Activated naive CD8-positive, alpha-beta T cell treated with anti-CD3 and anti-CD28 coated beads, Interleukin-2, amount 10 ng/mL, durations not matched to agents 7 days and 5 days (primary cell): ENCODE measurements around the gene LNP1. TPM values are rescaled to one million over a fixed set of nuclear protein-coding genes. Genes with fewer than 3 reads are reported as not detected.

Source experiments
- ATAC-seq: fragments of 150-1000 bp; cut with Tn5 transposase; one replicate; pipeline ENCODE4 v1.10.0; 2021; ENCODE audit warnings: low read depth, moderate library complexity
- POLR2A ChIA-PET: fragments of 350-600 bp; sonication (Branson Sonifier 250); formaldehyde crosslinking; loops from one replicate; lab custom pipeline; 2021; ENCODE audit warnings: antibody characterized with exemption; lab: Charles Lee
- DNase-seq: peaks from one replicate; pipeline ENCODE4 v3.0.0; 2021
- H3K27ac Mint-ChIP-seq: one replicate; pipeline ENCODE4 v1.8.0; 2022; ENCODE audit warnings: mild to moderate bottlenecking, mixed read lengths
- H3K27me3 Mint-ChIP-seq: one replicate; pipeline ENCODE4 v1.8.0; 2022; ENCODE audit warnings: mild to moderate bottlenecking, moderate library complexity, mixed read lengths
- H3K36me3 Mint-ChIP-seq: one replicate; pipeline ENCODE4 v1.8.0; 2021; ENCODE audit warnings: mild to moderate bottlenecking, mixed read lengths
- H3K4me1 Mint-ChIP-seq: one replicate; pipeline ENCODE4 v1.8.0; 2021; ENCODE audit warnings: mixed read lengths
- H3K4me3 Mint-ChIP-seq: one replicate; pipeline ENCODE4 v1.8.0; 2022; ENCODE audit warnings: mild to moderate bottlenecking, moderate library complexity, mixed read lengths
- H3K9me3 Mint-ChIP-seq: one replicate; pipeline ENCODE4 v1.8.0; 2021; ENCODE audit warnings: mixed read lengths
- total RNA-seq, 2 experiments: library from RNA; stranded (reverse); gene quantifications; one replicate each; pipeline ENCODE4 v1.2.3, GENCODE V29; 2021

LNP1 gene
- total RNA-seq, 2 experiments from 2014 or later = 1.1 to 1.8 TPM

- H3K9me3 Mint-ChIP-seq = no peaks in the 10 kb centered on the region
- ATAC-seq = no peak
These were observed 78.7 kb downstream of the LNP1 start for GRCh38 chr3:100480081-100480480.

GRCh38 chr3:100482176-100482575, 80.8 kb downstream of the LNP1 start:
- ATAC-seq = no peak
- peaks cover 1% of the 10 kb centered on the region for H3K4me1 Mint-ChIP-seq
- no peaks in the 10 kb centered on the region for H3K36me3 Mint-ChIP-seq
- H3K4me3 Mint-ChIP-seq = no peak overlapping the region
- H3K9me3 Mint-ChIP-seq = no peaks in the 10 kb centered on the region
- peaks cover 21% of the 10 kb centered on the region for H3K27me3 Mint-ChIP-seq
- no peak overlapping the region for H3K27ac Mint-ChIP-seq
- POLR2A ChIA-PET = no interaction called here
- no peak for DNase-seq

More at GRCh38 chr3:100480081-100480480, 78.7 kb downstream of the LNP1 start:
- POLR2A ChIA-PET = no interaction called here
- Mint-ChIP-seq H3K4me3 (no peak overlapping the region), H3K4me1 (peaks cover 1% of the 10 kb centered on the region), H3K27ac (no peak overlapping the region), H3K36me3 (no peaks in the 10 kb centered on the region), H3K27me3 (peaks cover 25% of the 10 kb centered on the region)
- no peak for DNase-seq

GRCh38 chr3:100483529-100483928, 82.2 kb downstream of the LNP1 start:
- ATAC-seq = no peak
- H3K36me3 Mint-ChIP-seq = no peaks in the 10 kb centered on the region
- H3K4me3 Mint-ChIP-seq = no peak overlapping the region
- peaks cover 1% of the 10 kb centered on the region for H3K4me1 Mint-ChIP-seq
- H3K27me3 Mint-ChIP-seq = peaks cover 21% of the 10 kb centered on the region
- no peak overlapping the region for H3K27ac Mint-ChIP-seq
- no peaks in the 10 kb centered on the region for H3K9me3 Mint-ChIP-seq
- DNase-seq = no peak
- POLR2A ChIA-PET = no interaction called here

- POLR2A ChIA-PET = no interaction called here
- Mint-ChIP-seq H3K27ac (no peak overlapping the region), H3K27me3 (peaks cover 37% of the 10 kb centered on the region), H3K9me3 (no peaks in the 10 kb centered on the region), H3K36me3 (no peaks in the 10 kb centered on the region), H3K4me1 (peaks cover 3% of the 10 kb centered on the region), H3K4me3 (no peak overlapping the region)
- DNase-seq = no peak
- ATAC-seq = no peak
These were observed 85.5 kb downstream of the LNP1 start for GRCh38 chr3:100486808-100487207.

DNA sequence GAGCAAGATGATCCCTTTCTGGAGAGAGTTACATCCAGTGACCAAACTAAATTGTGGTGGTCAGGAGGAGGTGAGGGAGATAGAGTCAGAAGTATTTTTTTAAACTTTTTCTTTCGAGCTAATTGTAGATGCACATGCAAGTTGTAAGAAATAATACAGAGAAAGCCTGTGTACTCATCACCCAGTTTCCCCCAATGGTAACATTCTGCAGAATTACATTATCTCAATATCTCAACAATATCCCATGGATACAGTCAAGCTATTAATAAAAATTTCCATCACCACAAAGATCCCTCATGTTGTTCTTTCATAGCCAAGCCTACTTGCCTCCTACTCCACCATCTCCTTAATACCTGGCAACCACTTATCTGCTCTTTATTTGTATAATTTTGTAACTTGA, 87.8 kb downstream of the LNP1 start:
- no peak overlapping the region for H3K27ac Mint-ChIP-seq
- POLR2A ChIA-PET = no interaction called here
- H3K27me3 Mint-ChIP-seq = peaks cover 32% of the 10 kb centered on the region
- peaks cover 5% of the 10 kb centered on the region for H3K4me1 Mint-ChIP-seq
- peaks cover 2% of the 10 kb centered on the region for H3K9me3 Mint-ChIP-seq
- no peak for DNase-seq
- no peaks in the 10 kb centered on the region for H3K36me3 Mint-ChIP-seq
- ATAC-seq = no peak
- no peak overlapping the region for H3K4me3 Mint-ChIP-seq

GRCh38 chr3:100492059-100493006, 91.0 kb downstream of the LNP1 start, which contains the start of gene TMEM45A:
Gene TMEM45A (plus strand): TSS chr3:100492619. CDS start chr3:100555212, 62,593 bp downstream.
- DNase-seq (peak; percentile 88), ATAC-seq (peak; percentile 99)
- POLR2A ChIA-PET = interaction anchor here (1.1 kb wide), 1 partner anchor 91 kb away, joined by 4 read pairs; the partner anchor contains the start of genes LNP1 and TOMM70
- Mint-ChIP-seq H3K27me3 (peaks cover 43% of the 10 kb centered on the region), H3K27ac (no peak within 1 kb of the TSS), H3K4me3 (peak within 1 kb of the TSS; percentile 82), H3K36me3 (no peaks in the 10 kb centered on the region), H3K9me3 (peaks cover 2% of the 10 kb centered on the region), H3K4me1 (peaks cover 5% of the 10 kb centered on the region)

GRCh38 chr3:100496711-100497261, 95.4 kb downstream of the LNP1 start:
- H3K27ac Mint-ChIP-seq = no peak overlapping the region
- H3K4me3 Mint-ChIP-seq = no peak overlapping the region
- POLR2A ChIA-PET = no interaction called here
- H3K4me1 Mint-ChIP-seq = peaks cover 3% of the 10 kb centered on the region
- DNase-seq (no peak), ATAC-seq (no peak)
- H3K27me3 Mint-ChIP-seq = peaks cover 33% of the 10 kb centered on the region
- H3K36me3 Mint-ChIP-seq = no peaks in the 10 kb centered on the region
- H3K9me3 Mint-ChIP-seq = peaks cover 2% of the 10 kb centered on the region

DNA sequence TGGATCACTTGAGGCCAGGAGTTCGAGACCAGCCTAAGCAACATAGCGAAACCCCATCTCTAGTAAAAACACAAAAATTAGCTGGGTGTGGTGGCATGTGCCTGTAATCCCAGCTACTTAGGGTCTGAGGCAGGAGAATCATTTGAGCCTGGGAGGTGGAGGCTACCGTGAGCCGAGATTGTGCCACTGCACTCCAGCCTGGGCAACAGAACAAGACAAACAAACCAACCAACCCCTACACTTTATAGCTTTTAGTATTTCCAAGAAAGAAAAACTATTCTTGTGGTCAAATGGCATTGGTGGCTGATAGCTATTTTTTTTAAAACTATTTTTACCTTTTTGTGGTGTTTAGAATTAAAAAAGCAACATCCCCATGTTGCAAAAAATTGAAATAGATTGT, 98.3 kb downstream of the LNP1 start:
- H3K4me3 Mint-ChIP-seq = no peak overlapping the region
- H3K9me3 Mint-ChIP-seq = no peaks in the 10 kb centered on the region
- ATAC-seq (no peak), DNase-seq (no peak)
- H3K36me3 Mint-ChIP-seq = no peaks in the 10 kb centered on the region
- POLR2A ChIA-PET = no interaction called here
- no peaks in the 10 kb centered on the region for H3K4me1 Mint-ChIP-seq
- no peak overlapping the region for H3K27ac Mint-ChIP-seq
- peaks cover 37% of the 10 kb centered on the region for H3K27me3 Mint-ChIP-seq

DNA sequence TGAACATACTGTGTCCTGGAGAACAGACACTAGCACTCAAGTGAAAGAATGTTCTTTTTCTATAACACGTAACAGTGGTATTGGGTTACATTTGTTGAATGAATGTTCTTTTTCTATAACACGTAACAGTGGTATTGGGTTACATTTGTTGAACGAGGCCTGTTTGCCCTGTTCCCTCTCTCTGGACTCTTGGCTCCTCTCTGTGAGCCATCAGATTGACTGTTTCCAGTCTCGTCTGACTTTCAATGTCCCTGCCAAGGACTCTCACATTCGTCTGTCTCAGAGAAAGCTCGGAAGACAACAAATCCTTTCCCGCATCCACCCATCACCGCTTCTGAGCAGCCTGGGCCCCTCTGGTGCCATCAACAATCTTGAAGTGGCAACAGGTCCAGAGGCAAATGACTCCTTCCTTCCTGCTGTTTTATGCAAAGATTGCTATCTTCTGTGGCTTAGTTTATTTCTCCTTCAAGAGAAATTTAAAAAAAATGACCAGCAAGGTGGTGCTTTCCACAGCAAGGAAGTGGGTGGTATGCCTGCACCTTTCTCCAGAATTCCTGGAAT, 99.1 kb downstream of the LNP1 start:
- Mint-ChIP-seq H3K27me3 (peaks cover 34% of the 10 kb centered on the region), H3K27ac (no peak overlapping the region), H3K36me3 (no peaks in the 10 kb centered on the region), H3K4me1 (no peaks in the 10 kb centered on the region), H3K4me3 (no peak overlapping the region), H3K9me3 (no peaks in the 10 kb centered on the region)
- ATAC-seq = no peak
- POLR2A ChIA-PET = no interaction called here
- no peak for DNase-seq

DNA sequence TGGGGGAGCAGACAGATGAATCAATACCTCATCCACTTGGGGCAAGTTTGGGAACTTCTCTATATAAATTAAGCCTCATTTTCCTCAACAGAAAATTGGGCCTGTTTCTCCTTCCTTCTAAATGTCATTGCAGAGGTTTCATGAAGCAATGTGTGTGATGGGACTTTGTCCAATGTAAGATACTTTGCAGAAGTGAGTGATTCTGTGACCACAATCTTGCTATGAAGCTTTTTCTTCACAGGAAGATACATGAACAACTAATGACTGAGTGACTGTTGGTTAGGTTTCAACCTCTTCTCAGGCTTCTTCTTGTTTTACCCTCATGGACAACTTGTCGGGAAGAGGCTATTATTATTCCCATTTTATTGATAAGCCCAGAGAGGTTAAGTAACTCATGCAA, 102.1 kb downstream of the LNP1 start:
- peaks cover 37% of the 10 kb centered on the region for H3K27me3 Mint-ChIP-seq
- POLR2A ChIA-PET = no interaction called here
- no peak for ATAC-seq

More for the DNA sequence above, 102.1 kb downstream of the LNP1 start:
- H3K27ac Mint-ChIP-seq = no peak overlapping the region
- DNase-seq = no peak
- no peaks in the 10 kb centered on the region for H3K4me1 Mint-ChIP-seq
- H3K4me3 Mint-ChIP-seq = no peak overlapping the region
- no peaks in the 10 kb centered on the region for H3K36me3 Mint-ChIP-seq
- no peaks in the 10 kb centered on the region for H3K9me3 Mint-ChIP-seq

Other genes with a start within 250 kb of the LNP1 start
- 10 to 100 TPM; 34.1 to 35.3 TPM for gene TBC1D23, start 140.5 kb upstream of the LNP1 start, total RNA-seq
- gene NIT2, start 66.8 kb upstream of the LNP1 start, total RNA-seq = 10 to 100 TPM; 42.8 to 43.5 TPM
- gene TOMM70, start 450 bp upstream of the LNP1 start, total RNA-seq = 10 to 100 TPM; 36.6 to 39.2 TPM
- under 1 TPM; 0.20 to 0.78 TPM for gene TMEM45A, start 91.1 kb downstream of the LNP1 start, total RNA-seq
- gene ADGRG7, start 208.1 kb downstream of the LNP1 start, total RNA-seq = not detected